A549 (cell line): ENCODE measurements around the gene SLC35G1.

Source experiments
- BHLHE40 ChIP-seq: IDR thresholded peaks from 2 replicates; pipeline ENCODE4 v1.6.1; 2012; ENCODE audit warnings: low read depth, low read length, inconsistent platforms
- CEBPB ChIP-seq, 2 experiments: fragments of >200 bp in 1 of 2; sonication (Bioruptor Twin) in 1 of 2; formaldehyde crosslinking in 1 of 2; IDR thresholded peaks; 2 replicates each; pipeline ENCODE4 v1.6.1; 2012 to 2016
- FOSL2 ChIP-seq, 2 experiments: fragments of 450-650 bp in 1 of 2; fragments of >200 bp in 1 of 2; sonication (Bioruptor Twin) in 1 of 2; formaldehyde crosslinking; IDR thresholded peaks; 2 replicates each; pipeline versions ENCODE4 v1.5.0 to v1.6.1; 2016 to 2020; ENCODE audit warnings: mild to moderate bottlenecking in 1 of 2, moderate library complexity in 1 of 2
- HMGXB4 ChIP-seq: fragments of 250-450 bp; sonication (Bioruptor Pico); IDR thresholded peaks from 2 replicates; pipeline ENCODE4 v1.5.0; 2021; ENCODE audit warnings: mild to moderate bottlenecking, moderate library complexity, borderline replicate concordance
- MYC ChIP-seq: IDR thresholded peaks from 2 replicates; pipeline ENCODE4 v1.6.1; 2012; ENCODE audit warnings: mild to moderate bottlenecking, inconsistent platforms, low read length, improper control_type of control experiment, borderline replicate concordance
- NR3C1 ChIP-seq: fragments of >200 bp; sonication (Bioruptor Twin); formaldehyde crosslinking; IDR thresholded peaks from 3 replicates; pipeline ENCODE4 v1.6.1; 2017
- POLR2A ChIP-seq: IDR thresholded peaks from 2 replicates; pipeline ENCODE4 v1.6.1; 2012; ENCODE audit warnings: mild to moderate bottlenecking, low read length
- REST ChIP-seq: fragments of 200-600 bp; sonication (generic); IDR thresholded peaks from 2 replicates; pipeline ENCODE4 v1.6.1; 2016; ENCODE audit warnings: antibody characterized with exemption, mild to moderate bottlenecking, moderate library complexity
- SMC3 ChIP-seq: fragments of >200 bp; sonication (Bioruptor Twin); formaldehyde crosslinking; IDR thresholded peaks from 3 replicates; pipeline ENCODE4 v1.6.1; 2018; ENCODE audit warnings: inconsistent platforms
- TP53 ChIP-seq: fragments of 250-450 bp; sonication (Bioruptor Pico); IDR thresholded peaks from 2 replicates; pipeline ENCODE4 v1.5.0; 2021; ENCODE audit warnings: mild to moderate bottlenecking, moderate library complexity
- ZFP36 ChIP-seq: fragments of 450-650 bp; IDR thresholded peaks from 2 replicates; pipeline ENCODE4 v1.6.1; 2014; ENCODE audit warnings: borderline replicate concordance; ENCODE audit not compliant: partially characterized antibody
- TF ChIP-seq, protein P1 (sequence below): fragments of 450-650 bp; IDR thresholded peaks from 2 replicates; pipeline ENCODE4 v1.6.1; 2014; ENCODE audit warnings: antibody characterized with exemption
- TF ChIP-seq, protein P2 (sequence below): fragments of >200 bp; sonication (Bioruptor Twin); formaldehyde crosslinking; IDR thresholded peaks from 3 replicates; pipeline ENCODE4 v1.5.1; 2016

- TF ChIP-seq MYC (no peak), POLR2A (no peak), REST (no peak), ZFP36 (no peak), SMC3 (no peak), FOSL2 (IDR thresholded peaks at IDR 0.05) (no peak), FOSL2 (CRISPR knock-in tag; IDR thresholded peaks at IDR 0.05) (no peak), HMGXB4 (CRISPR knock-in tag) (no peak), NR3C1 (no peak), BHLHE40 (no peak), TP53 (CRISPR knock-in tag) (no peak), CEBPB (IDR thresholded peaks at IDR 0.05) (no peak)
- TF ChIP-seq, protein P1, sequence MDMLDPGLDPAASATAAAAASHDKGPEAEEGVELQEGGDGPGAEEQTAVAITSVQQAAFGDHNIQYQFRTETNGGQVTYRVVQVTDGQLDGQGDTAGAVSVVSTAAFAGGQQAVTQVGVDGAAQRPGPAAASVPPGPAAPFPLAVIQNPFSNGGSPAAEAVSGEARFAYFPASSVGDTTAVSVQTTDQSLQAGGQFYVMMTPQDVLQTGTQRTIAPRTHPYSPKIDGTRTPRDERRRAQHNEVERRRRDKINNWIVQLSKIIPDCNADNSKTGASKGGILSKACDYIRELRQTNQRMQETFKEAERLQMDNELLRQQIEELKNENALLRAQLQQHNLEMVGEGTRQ, result no peak
- TF ChIP-seq, protein P2, sequence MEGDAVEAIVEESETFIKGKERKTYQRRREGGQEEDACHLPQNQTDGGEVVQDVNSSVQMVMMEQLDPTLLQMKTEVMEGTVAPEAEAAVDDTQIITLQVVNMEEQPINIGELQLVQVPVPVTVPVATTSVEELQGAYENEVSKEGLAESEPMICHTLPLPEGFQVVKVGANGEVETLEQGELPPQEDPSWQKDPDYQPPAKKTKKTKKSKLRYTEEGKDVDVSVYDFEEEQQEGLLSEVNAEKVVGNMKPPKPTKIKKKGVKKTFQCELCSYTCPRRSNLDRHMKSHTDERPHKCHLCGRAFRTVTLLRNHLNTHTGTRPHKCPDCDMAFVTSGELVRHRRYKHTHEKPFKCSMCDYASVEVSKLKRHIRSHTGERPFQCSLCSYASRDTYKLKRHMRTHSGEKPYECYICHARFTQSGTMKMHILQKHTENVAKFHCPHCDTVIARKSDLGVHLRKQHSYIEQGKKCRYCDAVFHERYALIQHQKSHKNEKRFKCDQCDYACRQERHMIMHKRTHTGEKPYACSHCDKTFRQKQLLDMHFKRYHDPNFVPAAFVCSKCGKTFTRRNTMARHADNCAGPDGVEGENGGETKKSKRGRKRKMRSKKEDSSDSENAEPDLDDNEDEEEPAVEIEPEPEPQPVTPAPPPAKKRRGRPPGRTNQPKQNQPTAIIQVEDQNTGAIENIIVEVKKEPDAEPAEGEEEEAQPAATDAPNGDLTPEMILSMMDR, result no peak
These were observed 44.4 kb downstream of the SLC35G1 start for GRCh38 chr10:93938140-93938539.
